DMS153 (cell line): ENCODE measurements around the gene NKD2.
"Not testable (repeated sequence)": the region's sequence is repeated elsewhere in the genome, so short reads cannot be mapped to it uniquely, and the experiment has no call there.

Experiments
- DNase-seq: peaks from one replicate; lab custom pipeline; 2025; lab: John Stamatoyannopoulos, UW

The NKD2 gene

DNA sequence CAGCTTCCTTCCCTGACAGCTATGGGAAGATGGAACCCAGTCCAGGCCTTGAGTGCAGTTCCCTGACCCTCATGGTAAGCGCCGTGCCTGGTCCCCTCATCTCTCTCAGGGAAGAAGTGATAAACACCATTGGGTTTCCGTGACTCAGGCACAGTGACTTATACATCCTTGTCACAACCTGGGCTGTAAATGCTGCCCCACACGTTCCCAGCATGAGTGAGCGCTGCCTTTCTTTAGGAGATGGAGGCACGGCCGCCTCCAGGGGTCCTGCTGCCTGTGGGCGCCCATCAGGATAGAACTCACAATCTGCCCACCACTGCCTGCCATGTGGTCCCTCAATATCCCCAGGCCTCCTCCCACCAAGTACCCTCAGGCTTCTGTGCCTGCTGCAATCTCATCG is 8.3 kb upstream of the NKD2 start:
- no peak for DNase-seq

DNA sequence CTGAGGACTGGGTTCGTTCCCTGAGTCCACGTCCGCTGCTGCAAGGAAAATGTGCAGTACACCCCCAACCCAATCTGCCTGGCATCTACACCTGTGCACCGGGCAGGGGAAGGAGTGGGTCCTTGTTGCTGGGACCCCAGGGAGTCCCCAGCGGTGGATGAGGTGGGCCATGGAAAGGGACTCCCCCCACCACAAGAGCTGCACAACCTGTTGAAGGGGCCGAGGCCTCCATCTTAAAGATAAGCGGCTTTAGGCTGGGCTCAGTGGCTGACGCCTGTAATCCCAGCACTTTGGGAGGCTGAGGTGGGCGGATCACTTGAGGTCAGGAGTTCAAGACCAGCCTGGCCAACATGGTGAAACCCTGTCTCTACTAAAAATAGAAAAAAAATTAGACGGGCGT is 7.8 kb upstream of the NKD2 start:
- DNase-seq, result not testable (repeated sequence)

DNA sequence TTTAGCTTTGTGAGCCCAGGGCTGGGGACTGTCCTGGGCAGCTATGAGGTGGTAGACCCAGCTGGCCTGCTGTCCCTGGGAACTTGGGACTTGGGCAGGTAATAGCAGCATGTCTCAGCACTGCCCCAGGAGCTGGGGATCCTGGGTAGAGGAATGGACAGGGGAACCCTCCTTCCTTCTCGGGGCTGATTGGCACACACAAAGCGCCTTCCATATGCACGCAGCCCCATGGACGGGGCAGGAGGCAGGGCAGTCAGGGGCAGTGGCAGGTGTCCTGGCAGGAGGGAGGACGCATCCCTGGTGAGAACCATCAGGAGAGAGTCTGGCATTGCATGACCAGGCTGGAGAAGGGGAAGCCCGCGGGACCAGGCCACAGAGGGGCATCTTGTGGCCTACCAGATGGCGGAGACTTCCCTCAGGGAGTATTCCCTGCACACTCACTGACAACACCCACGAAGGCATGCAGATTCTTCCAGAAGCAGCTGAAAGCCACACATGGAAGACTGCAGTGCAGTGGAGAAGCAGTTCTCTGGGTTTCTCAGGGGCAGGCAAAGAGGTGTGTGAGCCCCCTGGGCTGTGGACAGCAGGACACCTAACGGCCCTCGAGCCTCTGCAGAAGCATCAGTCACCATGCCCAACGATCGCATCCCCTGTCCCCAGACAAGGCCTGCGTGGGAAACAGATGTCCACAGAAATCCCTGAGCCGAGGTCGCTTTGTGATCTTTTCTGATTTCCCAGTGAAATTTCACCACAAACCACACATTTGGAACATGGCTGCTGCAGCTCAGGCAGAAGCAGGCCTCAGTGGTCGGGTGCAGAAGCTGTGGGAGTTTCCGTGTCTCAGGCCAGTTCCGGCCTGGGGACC is 7.0 kb upstream of the NKD2 start:
- DNase-seq, result no peak

DNA sequence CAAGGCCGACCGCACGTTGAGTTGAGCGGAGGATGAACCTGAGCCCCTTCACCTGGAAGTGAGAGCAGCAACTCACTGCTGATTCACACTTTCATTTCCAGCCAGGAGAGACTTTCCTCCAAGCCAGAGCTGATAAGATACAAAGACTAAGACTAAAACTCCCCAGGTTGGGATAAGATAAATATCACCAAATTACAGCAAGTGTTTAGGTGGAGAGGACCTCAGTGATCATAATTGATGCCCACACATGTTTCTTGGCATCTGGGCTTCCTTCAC is 6.4 kb upstream of the NKD2 start:
- no peak for DNase-seq

DNA sequence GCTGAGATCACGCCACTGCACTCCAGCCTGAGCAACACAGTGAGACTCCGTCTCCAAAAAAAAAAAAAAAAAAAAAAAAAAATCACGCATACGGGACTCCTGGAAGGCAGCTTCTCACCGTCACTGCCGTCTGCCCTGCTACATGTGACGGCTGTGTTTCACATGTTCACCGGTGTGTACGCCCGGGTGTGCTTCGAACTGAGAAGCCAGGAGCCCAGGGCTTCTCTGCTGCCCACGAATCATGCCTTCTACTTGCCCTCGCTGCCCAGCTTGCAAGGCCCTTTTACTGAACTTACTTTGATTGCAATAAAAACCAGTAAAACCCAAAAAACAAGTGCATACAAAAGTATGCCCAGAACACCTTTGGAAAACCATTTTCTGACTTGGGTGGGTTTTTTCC is 5.8 kb upstream of the NKD2 start:
- DNase-seq, result no peak

DNA sequence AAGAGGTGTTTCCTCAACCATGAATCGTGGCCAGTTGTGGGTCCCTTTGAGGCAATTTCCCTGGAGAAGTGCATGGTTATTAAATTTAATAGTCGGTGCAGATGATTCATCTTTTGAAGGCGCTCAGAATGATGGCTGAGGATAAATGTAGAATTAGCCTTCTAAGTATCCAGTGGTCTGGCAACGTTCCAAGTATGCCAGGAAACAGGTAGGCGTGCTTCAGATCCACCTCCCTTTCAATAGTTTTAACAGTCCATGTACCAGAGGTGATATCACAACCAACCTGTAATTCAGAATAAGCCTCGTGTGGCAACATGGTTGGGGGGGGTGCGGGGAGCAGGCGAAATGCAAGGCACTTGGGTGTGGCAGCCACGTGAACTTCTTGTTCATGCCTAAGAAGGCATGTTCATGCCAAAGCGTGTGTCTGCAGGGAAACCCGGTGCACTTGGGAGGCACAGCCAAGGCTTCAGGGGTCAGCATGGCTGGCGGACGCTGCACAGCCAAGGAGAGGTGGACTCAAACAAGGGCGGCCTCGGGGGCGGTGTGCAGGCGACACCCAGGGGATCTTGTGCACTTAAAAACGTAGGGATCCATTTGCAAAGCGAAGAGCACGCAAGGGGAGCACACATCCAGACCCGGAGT is 5.2 kb upstream of the NKD2 start:
- peak; percentile 89 for DNase-seq

DNA sequence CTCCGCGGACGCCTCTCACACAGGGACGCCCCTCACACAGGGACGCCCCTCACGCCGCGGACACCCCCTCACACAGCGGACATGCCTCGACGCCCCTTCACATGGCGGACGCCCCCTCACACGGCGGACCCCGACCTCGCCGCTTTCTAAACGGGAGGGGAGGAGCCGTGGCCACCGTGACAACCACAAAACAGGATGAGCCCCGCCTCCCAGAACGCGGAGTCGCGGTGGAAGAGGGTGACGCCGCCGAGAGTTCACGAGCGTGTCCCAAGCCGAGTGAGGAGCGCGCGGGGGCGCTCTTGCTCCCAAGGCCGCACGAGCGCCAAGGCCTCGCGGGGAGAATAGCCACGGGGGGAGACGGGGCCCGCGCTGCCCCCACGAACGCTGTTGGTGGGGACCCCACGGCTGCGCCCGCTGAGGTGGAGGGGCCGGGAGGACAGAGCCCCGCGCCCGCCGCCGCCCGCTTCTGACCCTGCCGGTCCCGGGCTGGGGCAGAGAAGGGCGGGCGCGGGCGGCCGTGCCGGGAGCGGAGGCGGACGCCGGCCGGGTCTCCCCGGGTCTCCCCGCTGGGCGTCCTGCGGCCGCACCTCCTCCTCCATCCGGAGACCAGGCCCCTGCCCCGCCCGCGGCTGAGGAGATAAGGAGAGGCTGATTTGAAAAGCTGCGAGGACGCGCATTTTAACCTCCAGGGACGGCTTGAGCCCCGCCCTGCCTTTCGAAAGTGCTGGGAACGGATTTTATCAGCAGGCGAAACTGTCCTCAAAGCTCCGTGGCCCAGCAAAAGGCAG is 3.9 kb upstream of the NKD2 start:
- DNase-seq, result peak; percentile 35

DNA sequence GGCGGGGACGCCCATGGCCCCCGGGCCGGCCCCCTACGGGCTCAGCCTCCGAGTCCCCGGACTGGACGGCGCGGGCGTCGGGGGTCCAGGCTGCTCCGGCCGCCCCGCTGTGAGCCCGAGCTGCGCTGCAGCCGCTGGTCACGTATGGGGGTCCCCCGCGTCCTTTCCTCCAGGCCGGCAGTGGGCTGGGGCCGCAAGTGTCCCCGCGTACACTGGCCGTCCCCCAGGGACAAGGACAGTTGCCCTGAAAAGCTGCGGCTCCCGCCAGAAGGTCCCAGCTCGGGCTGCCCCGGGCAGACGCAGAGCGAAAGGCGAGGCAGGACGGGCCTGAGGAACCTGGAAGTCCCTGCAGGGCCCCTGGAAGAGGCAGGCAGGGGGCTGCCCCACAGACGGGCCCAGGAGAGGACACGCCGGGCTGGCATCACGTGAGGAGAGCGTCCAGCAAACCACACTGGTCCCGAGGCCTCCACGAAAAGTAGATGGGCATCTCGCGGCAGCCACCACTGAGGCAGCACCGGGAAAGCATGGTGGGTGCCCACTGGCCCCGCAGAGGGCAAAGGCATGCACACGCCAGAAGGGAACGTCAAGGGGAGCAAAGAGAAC is 3.3 kb upstream of the NKD2 start:
- no peak for DNase-seq

DNA sequence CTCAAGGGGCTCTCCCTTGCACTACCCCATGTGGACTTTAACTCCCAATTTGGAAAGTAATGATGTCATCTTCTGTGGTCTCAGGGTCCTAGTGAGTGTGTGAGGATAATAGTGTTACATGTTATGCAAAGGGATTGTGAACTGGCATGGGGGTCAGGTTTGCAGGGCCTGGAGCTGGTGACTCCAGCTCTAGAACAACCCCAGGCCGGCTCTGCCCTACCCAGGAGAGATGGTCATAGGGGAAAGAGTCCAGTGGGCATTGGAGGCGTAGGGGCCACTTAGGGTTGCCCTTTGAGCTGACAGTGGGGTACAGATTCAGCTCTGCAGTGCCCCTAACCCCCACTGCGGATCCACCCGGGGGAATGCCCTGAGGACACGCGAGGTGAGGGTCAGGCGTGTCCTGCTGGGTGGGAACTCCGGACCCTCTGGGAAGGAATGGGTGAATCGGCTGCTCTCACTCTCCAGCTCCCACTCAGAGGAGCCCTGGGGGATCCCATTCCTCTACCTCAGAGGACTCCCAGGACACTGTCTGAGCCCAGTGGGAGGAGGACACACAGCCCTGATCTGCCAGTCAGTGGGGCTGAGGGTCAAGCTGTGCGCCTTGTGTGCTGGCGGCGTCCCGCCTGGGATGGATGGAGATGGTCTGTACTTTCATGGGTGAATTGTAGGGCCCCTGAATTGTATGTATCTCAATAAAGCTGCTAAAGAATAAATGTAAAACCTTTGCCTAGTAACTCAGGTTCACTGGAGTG is 2.5 kb upstream of the NKD2 start:
- DNase-seq, result no peak

DNA sequence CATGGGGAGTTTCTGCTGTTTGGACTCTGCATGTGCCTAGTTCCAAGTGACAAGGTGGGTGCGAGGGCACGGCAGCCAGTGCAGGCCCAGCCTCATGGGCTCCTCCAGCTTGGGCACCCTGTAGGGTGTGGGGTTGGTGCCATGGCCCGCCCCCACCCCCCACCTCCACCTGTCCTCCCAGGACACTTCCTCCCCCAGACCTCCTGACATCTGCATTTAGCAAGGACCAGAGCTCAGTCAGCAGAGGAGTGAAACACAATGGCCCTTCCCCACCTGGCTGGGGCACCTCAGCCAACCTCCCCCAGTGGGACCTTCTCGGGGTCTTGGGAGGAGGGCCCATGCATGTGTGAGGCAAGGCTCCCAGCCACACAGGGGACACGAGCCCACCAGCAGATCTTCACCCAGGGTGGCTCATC is 1.9 kb upstream of the NKD2 start:
- no peak for DNase-seq

DNA sequence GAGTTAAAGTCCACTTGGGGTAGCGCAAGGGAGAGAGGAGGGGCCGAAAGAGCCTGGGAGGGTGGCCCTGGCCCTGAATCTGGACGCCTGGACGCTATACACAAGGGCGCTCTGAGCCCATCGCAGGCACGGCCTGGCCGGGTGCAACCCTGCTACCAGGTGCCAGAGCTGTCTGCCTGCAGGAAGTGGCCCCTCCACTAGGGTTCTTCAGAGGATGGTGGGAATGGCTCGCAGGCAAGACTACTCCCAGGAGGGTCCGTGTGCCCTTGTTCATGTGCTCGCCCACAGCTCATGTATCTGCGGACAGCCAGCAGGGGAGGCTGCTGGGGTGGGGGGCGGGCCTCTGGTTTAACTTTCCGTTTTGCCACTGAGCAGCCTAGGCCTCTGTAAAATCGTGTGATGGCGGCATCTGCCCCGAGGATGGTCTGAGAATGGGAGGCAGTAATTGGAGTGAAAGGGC is 1.4 kb upstream of the NKD2 start:
- no peak for DNase-seq

DNA sequence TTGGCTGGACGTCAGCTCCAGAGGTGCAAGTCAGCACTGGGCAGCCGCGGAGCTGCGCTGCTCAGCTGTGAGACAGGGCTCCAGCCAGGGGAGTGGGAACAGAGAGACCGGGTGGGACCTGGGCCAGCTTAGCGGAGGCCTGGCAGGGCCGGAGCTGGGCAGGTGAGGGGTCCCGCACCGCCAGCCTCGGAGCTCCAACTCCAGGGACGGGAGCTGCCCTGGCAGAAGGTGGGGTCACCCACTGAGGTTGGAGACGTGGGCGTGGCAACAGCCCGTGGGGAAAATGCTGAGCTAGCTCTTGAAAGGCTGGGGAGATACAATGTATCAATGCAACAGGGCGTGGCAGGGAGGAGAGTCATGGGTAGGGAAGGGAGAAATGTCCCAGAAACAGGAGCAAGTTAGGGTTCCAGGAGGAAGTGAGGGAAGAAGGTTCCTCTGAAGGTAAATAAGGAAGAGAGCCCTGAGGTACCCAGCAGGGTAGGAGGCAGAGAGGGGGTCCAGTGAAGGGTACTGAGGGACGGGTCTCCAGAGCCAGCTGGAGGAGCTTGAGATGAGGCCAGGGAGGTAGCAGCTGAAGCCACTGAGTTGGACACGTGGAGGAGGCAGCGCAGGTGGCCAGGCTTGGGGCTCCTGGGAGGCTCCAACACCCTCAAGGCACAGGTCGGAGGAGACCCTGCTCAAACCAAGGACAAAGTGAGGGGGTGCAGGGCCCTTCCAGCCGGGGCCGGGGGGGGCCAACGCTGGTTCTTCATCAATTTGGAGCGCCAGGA is 736 bp upstream of the NKD2 start:
- no peak for DNase-seq

DNA sequence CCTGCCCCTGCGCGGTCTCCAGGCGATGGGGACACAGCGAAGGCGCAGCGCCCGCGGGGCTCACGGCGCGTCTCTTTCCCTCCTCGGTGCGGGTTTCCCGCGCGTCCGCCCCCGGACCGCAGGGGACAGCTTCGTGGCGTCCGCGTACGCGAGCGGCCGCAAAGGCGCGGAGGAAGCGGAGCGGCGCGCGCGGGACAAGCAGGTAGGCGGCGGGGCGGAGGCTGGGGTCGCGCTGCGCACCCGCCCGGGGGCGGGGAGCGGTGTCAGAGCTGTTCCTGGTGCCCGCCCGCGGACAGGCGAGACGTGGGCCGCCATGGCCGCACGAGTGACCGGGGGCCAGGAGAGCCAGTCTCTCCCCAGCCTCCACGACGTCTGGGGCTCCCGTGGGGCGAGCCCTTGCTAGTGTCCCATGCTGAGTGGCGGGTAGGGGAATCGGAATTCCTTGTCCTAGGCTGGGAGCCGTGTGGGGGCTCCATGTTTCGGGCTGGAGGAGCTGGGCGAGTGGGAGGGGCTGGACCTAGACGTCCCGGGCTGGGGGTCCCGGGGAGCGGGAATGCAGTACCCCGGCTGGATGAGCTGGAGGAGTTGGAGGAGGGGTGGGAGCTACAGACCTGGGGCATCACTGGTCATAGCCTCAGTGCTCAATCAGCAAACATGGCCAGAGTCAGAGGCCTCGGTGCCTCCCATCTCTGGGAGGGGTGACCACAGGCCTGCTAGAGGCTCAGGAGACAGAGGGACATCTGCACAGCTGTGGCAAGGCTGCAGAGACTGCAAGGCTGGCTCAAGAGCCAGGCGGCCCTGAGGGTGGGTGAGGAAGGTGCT is 968 bp downstream of the NKD2 start:
- no peak for DNase-seq

DNA sequence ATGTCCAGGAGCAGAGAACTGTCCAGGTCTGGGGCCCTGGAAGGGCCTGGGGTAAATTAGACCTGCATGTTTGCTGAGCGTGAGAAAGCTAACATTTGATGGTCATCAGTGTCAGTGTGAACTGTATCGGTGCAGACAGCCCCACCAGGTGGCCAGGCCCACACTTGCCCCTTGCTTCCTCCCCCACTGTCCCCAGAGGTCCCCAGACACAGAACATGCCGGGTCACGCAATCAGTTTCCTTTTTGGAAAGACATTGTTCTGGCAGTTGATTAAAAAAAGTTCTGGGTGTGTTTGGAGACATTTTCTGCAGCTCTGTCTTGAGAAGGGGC is 1.5 kb downstream of the NKD2 start:
- DNase-seq, result no peak

DNA sequence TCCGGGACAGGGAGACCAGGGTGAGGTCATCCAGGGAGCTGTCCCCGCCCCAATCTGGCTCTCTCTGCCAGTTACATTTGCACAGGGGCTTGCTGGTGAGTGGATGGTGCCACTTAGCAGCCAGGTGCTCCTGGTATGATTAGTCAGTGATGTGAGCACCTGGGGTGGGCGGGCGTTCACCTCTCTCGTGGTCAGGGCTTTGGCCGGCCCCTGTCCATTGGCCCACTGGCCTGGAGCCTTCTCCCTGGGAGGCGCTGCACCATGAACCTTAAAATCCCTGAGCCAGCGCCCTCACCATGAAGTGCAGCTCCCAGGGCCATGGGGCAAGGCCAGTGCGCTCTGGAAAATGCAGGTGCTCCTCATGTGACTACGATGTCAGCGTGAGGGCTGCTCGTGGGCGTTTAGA is 2.0 kb downstream of the NKD2 start:
- DNase-seq, result no peak

DNA sequence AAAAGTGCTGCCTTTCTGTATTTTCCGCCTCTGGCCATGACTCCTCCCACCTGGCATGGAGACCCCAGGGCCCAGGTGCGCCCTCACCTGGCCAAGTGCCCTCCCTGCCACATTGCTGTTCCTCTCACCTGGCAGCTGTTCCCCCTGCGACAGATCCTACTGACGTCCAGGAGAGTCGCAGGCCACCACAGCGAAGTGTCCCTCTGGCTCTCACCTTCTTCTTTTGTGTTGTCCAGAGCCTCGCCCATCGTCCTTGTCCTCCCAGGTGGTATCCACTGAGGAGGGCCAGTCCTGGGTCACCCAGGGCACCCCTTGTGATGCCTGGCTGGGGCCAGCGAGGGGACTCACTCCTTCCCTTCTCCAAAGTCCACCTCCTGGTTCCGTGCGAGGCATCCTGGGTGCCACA is 2.6 kb downstream of the NKD2 start:
- DNase-seq, result peak; percentile 52

DNA sequence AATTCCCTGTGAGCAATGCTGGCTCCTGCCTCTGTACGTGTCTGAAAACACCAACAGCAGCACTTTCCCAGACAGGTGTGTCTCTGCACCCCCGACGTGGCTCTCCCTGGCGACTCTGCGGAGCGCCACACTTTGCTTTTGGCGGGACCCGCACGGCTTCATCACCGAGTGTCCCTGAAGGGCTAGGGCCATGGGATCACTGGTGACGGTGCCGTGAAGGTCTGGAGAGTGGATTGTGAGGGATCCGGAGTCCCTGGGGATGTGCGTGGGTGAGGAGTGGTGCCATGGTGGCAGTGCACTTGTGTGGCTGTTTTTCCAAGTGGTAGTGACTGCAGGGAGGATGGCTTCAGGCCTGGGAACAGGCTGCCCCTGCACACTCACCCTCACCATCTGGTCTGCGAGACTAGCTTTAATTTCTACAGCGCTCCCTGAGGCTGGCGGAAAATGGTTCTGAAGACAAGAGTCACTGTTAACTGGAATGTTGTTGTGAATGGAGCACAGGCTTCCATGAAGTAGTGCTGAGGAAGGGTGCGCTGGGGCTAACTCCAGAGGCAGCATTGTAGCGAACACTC is 3.2 kb downstream of the NKD2 start:
- no peak for DNase-seq

DNA sequence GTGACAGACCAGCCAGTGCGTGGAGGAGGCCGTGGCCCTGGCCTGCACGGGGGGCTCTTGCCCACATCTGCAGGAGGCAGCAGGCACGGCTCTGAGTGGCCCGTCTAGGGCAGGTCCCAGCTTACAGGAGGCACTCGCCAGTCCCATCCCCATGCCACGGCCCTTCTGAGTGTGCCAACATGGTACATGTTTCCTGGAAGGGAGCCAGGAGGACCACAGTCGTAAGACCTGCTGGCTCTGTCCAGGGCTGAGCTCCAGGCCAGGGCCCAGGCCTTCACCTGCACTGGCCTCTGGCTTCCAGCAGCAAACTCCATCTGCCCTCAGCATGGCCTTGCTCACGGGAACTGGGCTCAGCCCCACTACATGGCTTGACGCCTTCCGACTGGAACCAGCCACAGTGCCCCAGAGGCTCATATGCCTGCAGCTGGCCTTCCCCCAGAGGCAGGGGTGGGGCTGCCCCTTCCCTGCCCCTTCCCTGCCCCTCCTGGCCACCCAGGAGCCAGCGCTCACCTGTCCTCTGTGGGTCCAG is 3.8 kb downstream of the NKD2 start:
- no peak for DNase-seq

DNA sequence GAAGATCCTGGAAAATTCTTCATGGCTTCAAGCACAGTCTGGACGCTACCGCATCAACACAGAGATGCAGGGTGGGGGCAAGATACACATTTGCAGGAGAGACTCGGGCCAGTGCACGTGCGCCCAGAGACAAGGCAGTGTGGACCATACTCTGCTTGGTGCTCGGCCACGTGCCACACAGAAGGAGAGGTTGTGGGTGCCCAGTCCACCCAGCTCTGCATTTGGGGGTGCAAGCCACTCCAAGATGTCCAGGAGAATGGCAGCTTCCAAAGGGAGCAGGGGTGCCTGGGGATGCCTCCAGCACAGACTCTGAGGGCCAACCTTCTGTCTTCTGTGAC is 4.3 kb downstream of the NKD2 start:
- no peak for DNase-seq
